HG03520 (cell line): Measurements from ENCODE around the gene HARS1.
"Not testable (repeated sequence)": the region's sequence is repeated elsewhere in the genome, so short reads cannot be mapped to it uniquely, and the experiment has no call there.

Experiments used
- ATAC-seq: cut with Tn5 transposase; IDR thresholded peaks from one replicate; pipeline ENCODE4 v1.9.1; 2021; ENCODE audit warnings: mild to moderate bottlenecking, moderate library complexity; ENCODE audit not compliant: unreplicated experiment

Gene HARS1

GRCh38 chr5:140635291-140636257 is 55.6 kb downstream of the HARS1 start:
- no peak for ATAC-seq

DNA sequence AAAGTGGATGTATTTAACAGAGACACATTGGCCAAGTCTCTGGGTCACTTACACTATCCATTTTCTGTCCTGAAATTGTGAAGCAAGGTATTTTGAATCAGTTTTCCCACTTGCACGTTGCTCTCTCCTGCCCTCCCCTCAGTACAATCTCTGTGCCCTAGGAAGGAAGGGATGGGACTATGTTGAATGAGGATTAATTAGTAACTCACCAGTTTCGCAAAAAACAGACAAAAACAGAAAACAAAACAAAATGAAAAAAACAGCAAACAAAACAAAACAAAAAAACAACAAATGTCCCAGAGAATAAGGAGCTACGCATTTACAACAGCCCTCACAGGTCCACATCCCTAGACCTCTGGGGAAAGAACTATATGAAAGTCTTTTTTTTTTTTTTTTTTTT is 57.1 kb downstream of the HARS1 start:
- ATAC-seq: no peak

GRCh38 chr5:140633501-140633900 is 57.7 kb downstream of the HARS1 start:
- ATAC-seq: no peak

GRCh38 chr5:140633021-140633471 is 58.1 kb downstream of the HARS1 start, which contains the start of gene CD14:
Gene CD14, minus strand, starts transcription at chr5:140633175. Its CDS starts 104 bp downstream, at chr5:140633071.
- ATAC-seq: peak; percentile 16

- ATAC-seq: peak; percentile 49
These were observed 58.7 kb downstream of the HARS1 start for GRCh38 chr5:140632366-140633020.

DNA sequence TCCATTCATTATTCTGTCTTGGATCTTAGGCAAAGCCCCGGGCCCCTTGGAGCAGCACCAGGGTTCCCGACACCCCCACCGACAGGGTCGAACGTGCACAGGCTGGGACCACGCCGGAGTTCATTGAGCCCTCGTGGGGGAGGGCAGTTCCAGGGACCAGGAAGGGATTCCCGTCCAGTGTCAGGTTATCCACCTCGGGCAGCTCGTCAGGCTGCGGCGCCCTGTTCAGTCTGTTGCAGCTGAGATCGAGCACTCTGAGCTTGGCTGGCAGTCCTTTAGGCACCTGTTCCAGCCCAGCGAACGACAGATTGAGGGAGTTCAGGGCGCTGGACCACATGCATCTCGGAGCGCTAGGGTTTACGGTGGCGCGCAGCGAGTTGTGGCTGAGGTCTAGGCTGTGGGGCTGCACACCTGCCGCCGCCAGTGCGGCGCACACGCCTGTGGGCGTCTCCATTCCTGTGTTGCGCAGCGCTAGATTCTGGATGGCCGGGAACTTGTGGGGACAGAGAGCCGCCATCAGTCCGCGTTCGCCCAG is 59.3 kb downstream of the HARS1 start:
- ATAC-seq: peak; percentile 32

- ATAC-seq: no peak
These were observed 60.1 kb downstream of the HARS1 start for GRCh38 chr5:140631036-140631417.

DNA sequence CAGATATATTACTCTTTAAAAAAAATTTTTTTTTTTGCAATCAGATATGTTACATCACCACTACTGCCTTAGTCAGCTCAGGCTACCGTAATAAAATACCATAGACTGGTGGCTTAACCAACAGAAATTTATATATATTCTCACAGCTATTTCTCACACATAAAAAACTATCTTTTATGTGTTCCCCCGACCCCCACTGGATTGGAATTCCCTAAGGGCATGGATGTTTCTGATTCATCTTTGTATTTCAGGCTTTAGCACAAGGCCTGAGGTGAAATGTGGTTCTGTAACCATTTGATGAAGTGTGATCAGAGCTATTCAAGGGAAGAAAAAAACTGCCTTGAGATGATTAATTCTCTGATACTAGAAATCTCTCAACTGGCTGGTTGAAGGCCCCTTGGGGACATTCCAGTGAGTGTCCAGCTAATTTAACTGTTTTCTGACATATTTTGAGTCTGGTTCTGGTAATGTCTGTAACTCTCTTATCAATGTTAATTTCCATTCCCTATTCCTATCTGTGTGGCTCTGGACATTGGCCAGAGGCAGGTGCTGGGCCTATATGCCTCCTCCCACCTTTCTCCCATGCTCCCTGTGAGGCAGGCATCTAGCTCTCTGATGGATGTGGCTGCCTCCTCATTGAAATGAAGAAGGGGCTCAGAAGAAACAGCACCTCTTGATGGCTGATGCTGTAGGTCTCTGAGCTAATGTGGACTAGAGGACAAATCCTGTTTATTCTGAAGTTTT is 60.7 kb downstream of the HARS1 start:
- ATAC-seq: no peak

DNA sequence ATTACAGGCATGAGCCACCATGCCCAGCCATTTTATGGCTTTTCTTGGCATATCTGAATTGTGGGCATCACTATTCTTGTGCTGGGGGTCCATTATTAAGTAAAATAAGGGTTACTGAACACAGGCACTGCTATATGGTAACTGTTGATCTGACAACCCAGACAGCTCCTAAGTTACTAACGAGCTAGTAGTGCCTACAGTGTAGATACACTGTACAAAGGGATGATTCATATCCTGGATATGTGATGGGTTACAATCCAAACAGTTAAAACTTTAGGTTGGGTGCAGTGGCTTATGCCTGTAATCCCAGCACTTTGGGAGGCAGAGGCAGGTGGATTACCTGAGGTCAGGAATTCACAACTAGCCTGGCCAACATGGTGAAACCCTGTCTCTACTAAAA is 62.5 kb downstream of the HARS1 start:
- no peak for ATAC-seq

GRCh38 chr5:140627972-140628371 is 63.2 kb downstream of the HARS1 start:
- no peak for ATAC-seq

DNA sequence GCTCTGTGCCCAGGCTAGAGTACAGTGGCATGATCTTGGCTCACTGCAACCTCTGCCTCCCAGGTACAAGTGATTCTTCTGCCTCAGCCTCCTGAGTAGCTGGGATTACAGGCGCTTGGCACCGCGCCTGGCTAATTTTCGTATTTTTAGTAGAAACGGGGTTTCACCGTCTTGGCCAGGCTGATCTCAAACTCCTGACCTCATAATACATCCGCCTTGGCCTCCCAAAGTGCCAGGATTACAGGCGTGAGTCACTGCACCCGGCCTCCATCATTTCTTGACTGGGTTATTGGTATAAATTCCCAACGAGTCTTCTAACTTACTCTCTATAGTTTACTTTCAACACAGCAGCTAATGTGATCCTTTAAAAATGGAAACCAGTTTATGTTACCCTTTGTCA is 66.3 kb downstream of the HARS1 start:
- not testable (repeated sequence) for ATAC-seq
